Suppressor macrophage (primary cell): ENCODE measurements around the gene VAT1.
"Not testable (repeated sequence)": the region's sequence is repeated elsewhere in the genome, so short reads cannot be mapped to it uniquely, and the experiment has no call there.

Experiments used
- DNase-seq, 4 experiments: peaks; one replicate each; pipeline ENCODE4 v3.0.0-alpha.2; 2020 to 2022

Gene VAT1

DNA sequence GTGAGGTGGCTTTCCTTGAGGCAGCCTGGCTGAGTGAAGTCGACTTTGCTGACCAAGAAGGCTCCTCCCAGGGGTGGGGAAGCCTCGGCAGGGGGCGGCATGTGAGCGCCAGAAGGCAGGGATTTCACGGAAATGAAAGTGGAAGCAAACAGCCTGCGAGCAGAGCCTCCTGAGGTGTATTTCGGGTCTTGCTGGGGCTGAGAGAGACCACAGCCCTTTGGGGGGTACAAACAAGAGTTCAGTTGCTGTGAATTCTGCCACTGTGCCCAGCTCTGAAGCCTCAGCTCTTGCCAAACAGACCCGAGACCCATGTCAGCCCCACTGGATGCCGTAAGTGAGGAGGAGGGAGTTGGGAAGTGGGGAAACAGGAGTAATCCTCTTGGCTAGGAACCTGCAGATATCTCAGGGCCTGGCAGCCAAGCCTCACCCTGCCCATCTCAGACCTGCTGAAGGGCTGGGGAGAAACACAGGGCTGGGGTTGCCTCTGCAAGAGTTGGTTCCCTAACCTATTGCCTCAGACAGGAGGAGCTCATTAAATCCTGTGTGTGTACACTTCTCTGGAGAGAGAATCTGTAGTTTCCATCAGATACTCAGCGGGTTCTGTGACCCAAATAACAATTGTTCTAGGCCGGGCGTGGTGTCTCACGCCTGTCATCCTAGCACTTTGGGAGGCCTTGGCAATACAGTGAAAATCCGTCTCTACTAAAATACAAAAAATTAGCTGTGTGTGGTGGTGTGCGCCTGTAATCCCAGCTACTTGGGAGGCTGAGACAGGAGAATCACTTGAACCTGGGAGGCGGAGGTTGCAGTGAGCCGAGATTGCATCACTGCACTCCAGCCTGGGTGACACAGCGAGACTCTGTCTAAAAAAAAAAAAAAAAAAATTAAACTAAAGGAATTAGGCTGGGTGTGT, 15.3 kb downstream of the VAT1 start, which contains the start of gene IFI35:
Gene IFI35 (plus strand): TSS at position 146 of the 913 bp plus-strand sequence. CDS start 164 bp downstream, at position 310.
- peak; percentile 80 to 92 (median 90) for DNase-seq

DNA sequence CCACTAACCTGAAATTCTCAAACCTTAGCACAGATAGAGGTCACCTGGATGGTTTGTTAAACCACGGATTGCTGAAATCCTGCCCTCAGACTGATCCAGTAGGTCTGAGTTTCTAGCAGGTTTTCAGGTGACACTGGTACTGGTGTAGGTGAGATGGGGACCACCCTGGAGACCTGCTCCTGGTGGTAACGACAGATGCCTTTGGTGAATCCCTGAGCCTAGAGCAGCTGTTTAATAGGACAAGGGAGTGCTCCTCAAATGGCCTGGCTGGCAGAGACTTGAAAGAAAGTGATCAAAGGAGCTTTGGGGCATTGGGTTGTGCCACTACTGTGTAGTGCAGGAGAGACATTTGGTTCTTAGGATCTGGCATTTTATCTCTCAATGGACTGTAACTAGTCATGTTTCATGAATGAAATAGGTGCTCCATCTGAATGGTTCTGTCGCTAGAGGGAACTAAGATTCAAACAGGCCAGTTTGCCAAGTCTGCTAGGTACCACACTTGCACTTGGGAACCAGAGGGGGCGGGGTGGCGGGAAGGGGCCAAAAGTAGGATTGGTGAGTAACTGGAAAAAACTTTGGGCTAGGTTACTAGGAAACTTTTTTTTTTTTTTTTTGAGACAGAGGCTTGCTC, 18.5 kb downstream of the VAT1 start:
- no peak for DNase-seq

DNA sequence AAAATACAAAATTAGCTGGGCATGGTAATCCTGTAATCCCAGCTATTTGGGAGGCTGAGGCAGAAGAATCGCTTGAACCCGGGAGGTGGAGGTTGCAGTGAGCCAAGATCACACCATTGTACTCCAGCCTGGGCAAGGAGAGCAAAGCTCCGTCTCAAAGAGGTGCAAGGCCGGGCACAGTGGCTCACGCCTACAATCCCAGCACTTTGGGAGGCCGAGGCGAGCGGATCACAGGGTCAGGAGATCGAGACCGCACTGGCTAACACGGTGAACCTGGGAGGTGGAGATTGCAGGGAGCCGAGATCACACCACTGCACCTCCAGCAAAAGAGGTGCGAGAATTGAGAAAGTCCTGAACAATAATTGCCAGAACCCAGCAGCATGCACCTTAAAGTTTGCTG, 21.3 kb downstream of the VAT1 start:
- DNase-seq, result not testable (repeated sequence)

DNA sequence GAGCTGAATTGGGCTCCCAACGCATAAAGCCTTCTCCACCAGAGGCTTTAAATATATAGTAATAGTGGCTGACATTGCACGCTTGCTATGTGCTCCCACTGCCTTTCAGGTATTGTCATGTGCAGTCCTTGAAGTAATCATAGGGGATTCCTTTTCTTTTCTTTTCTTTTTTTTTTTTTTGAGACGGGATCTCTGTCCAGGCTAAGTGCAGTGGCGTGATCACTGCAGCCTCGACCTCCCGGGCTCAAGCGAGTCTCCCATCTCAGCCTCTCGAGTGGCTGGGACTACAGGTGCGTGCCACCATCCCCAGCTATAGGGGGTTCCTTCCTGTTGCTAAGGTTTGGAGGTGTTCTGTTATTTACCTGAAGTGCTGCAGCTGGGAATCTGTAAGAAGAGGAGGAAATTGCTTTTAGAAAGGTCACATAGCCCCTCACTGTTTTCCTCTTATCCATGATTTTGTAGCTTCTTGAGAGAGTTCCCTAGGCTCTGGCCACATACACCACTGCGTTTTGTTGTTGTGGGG, 23.1 kb downstream of the VAT1 start:
- DNase-seq, result no peak

DNA sequence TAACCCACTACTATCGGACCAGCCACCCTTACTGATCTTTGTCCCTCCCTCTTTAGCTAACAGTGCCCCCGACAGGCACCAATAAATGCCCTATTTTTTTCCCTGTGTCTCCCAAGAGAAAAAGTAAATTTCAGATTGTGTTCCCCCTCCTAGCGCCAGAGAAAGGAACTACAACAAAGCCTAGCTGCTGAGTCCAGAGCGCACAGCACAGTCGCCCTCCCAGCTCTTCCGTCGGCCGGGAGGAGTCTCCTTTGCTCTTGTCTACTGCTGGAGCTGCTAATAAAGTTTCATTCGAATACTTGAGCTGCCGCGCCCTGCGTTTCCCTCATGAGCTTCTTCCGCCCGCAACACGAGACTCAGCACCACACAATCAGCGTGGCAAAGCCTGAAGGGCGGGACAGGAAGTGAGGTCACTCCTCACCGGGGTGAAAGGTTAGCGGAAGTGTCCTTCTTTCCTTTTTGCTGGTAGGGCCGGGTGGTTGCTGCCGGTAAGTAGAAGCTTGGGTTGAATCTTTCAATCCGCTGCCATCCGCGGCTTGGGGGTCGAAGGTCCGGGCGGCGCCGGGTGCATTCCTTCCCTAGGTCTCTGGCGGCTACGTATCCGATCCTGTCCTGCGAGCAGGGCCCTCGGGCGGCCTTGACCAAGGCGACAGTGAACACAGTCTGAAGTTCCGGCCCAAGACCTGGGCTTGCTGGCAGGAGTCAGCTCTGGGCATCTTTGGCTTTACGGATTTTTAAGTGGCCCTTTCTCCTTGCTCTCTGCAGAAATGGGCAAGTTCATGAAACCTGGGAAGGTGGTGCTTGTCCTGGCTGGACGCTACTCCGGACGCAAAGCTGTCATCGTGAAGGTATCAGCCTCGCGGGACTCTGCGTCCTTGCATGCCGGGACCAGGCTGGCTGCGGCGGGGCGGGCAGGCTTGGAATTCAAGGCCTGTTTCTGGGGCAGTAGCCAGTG, 23.9 kb downstream of the VAT1 start, which contains the start of gene RPL27:
Gene RPL27 (plus strand): TSS at position 436 of the 955 bp plus-strand sequence. CDS start 332 bp downstream, at position 768.
- peak; percentile 98 to 100 (median 99) for DNase-seq

DNA sequence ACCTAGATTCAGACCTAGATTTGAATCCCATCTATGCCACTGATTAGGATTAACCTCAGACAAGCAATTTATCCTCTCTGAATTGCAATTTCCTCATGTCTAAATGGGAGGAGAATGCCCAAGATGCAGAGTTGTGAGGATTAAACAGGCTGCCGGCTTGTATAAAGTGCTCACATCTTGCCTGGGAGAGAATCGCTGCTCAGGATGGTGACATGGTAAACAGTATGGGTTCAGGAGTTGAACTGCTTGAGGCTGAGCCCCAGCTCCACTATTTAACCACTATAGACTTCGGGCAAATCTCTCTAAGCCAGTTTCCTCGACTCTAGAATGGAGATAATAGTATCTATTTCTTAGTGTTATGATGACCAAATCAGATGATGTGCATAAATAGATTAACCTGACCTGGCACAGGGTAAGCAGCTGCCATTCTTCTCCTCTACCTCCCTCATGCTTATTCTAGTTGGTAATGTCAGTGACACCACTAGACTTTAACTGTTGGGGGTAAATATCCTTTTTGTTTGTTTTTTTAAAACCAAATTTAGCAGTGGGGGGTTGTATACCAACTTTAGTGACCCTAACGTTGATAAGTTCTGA, 24.7 kb downstream of the VAT1 start:
- no peak for DNase-seq

DNA sequence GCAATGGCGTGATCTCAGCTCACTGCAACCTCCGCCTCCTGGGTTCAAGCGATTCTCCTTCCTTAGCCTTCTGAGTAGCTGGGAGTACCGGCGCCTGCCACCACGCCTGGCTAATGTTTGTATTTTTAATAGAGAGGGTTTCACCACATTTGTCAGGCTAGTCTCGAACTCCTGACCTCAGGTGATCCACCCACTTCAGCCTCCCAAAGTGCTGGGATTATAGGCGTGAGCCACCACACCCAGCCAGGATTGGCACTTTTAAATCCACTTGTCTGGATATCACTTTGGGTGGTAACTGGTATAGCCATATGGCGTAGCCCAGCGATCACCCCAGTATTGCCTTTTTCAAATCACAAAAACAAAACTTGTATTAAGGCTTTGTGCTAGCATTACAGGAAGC, 28.3 kb downstream of the VAT1 start:
- DNase-seq, result not testable (repeated sequence)

DNA sequence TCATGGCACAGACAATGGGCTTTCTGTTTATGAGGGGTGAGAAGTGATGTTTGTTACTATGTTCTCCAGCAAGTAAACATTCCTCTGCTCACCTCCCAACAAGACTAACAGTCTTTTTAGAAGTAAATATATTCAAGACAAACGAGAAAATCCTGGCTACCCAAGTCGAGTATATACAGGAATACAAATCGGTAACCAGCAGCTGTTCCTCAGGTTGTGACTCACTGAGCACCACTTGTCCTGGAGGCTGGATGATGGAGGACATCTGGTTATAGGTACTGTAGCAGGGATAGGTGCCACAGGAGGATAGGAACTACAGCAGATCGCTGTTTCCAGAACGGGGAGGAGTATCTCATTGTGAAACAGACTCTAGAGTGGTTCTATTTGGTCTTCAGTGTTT, 29.3 kb downstream of the VAT1 start:
- no peak for DNase-seq

DNA sequence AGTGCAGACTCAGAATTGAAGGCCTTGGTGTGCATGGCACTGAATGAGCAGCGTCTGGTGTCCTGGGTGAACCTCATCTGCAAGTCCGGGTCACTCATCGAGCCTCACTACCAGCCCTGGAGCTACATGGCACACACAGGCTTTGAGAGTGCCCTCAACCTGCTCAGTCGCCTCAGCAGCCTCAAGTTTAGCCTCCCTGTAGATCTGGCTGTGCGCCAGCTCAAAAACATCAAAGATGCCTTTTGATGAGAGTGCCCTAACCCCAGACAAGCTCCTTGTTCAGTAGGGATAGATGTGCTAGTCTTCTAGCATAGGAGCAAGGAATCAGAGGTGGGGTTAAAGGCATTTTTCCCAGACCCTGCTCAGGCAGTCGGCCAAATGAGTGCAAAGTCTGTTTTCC, 30.7 kb downstream of the VAT1 start:
- DNase-seq, result no peak

DNA sequence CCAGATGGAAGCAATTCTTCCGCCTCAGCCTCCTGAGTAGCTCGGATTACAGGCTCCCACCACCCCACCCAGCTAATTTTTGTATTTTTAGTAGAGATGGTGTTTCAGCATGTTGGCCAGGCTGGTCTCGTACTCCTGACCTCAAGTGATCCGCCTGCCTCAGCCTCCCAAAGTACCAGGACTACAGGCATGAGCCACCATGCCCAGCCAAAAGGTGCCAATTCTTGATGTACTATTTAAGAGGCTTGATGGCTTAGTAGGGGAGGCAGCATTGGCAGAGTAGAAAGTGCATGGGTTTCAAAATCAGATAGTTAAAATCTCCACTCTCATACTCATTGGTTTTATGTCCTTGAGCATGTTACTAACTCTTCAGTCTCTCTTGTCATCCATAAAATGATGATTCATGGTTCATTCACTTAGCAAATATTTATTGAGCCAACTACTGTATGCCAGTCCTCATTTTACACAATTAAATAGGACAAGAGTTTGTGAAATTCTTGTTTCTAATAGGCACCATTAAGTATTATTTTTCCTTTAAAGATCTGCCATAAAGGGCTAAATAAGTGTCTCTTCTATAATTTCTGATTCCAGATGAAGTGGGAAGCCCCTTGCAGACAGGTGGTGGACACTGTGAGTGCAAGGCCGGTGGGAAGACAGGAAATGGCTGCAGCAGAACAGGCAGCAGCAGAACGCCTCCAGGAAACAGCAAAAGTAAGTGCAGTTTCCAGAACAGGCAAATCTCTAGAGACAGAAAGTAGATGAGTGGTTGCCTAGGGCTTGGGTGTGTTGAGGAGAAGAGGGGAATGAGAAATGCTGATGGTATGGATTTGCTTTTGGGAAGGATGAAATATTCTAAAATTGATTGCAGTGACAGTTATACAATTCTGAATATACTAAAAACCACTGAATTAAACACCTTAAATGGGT, 32.2 kb downstream of the VAT1 start:
- no peak for DNase-seq

DNA sequence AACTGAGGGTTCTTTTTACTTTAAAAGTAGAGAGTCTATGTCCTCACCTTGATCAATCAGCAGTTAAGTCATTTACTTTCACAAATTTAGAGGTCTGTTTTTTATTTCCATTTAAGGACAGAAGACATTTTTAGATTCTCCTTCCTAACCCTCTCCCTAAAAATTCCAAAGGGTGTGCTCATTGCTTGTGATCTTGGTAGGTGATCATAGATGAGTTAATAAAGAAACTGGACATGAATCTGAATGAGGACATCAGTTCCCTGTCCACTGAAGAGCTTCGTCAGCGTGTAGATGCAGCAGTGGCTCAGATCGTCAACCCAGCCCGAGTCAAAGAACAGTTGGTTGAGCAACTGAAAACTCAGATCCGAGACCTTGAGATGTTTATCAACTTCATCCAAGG, 33.0 kb downstream of the VAT1 start:
- DNase-seq, result no peak

DNA sequence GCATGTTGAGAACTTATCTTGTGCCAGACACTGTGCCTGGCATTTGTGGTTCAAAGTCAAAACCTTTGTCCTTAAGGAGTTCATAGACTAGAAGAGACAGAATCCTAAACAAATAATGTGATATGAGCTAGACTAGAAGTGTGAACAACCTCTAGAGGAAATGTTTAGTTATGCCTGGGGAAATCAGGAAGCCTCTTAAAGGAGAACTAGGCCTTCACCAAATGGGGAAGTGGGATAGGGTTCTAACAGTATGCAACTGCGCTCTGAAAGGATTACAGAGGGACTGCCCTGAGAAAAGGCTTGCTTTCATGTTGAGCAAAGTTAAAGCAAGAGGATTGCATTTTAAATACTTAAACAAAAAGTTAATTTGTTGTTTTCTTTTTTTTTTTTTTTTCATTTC, 37.0 kb downstream of the VAT1 start:
- peak; percentile 74 to 92 (median 84) for DNase-seq

DNA sequence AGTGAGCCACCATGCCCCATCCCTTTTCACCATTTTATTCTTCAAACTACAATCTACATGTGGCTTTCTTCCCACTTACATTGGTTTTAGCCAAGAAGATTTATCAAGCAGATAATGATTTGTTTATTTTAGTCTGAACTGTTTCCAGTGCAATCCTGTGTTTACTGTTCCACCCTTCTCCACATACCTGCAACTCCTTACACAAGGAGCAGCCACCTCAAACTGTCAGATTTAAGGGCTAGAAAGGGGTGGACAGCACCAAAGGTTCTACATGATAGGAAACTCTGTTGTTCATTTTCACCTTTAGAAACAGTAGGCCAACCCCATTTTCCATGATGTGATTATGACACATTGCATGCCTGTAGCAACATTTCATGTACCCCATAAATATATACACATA, 39.9 kb downstream of the VAT1 start:
- DNase-seq, result no peak

DNA sequence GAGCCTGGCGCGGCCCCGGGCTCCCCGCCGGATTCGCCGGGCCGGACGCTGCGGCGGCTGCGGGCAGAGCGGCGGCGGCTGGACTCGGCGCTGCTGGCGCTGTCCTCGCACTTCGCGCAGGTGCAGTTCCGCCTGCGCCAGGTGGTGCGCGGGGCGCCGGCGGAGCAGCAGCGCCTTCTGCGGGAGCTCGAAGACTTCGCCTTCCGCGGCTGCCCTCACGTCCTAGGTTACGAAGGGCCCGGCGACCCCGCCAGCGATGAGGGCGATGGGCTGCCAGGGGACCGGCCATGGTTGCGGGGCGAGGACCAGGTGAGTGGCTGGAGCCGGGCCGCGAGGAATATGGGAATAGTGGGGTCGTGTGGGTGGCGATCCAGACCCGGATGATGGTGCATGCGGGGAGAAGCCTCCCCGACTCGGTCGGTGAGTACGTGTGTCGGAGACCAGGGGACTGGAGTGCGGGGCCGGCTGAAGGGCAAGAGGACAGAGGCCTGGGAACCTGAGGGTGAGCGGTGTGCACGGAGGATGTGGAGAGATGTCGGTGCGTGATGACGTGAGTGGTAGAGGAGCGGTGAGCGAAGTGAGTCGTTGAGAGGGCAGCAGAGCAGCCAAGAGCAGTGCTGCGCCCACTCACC, 41.3 kb downstream of the VAT1 start:
- peak in 3 of 4 experiments; percentile 42 to 57 (median 45) for DNase-seq

DNA sequence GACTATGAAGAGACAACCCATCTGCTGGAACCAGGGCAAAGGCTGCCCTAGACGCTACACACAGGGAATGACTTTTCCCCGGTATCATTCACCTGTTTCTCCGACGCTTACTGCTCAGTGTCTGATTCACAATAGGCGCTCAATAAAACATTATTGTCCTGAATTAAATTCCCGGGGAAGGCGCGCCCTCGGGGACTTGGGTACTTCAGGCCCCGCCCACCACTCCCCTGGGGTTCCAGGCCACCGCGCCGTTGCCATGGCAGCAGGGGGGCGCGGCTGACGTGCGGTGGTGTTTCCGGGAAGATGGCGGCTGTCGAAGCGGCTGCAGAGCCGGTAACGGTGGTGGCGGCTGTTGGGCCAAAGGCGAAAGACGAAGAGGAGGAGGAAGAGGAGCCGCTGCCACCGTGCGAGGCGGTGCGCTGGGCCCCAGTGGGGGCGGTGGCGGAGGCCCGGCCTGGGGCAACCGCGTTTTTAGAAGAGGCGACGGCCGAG, 41.9 kb downstream of the VAT1 start, which contains the start of gene RUNDC1:
Gene RUNDC1 (plus strand): TSS at position 292 of the 492 bp plus-strand sequence. CDS start 12 bp downstream, at position 304.
- DNase-seq, result peak; percentile 90 to 97 (median 94)

DNA sequence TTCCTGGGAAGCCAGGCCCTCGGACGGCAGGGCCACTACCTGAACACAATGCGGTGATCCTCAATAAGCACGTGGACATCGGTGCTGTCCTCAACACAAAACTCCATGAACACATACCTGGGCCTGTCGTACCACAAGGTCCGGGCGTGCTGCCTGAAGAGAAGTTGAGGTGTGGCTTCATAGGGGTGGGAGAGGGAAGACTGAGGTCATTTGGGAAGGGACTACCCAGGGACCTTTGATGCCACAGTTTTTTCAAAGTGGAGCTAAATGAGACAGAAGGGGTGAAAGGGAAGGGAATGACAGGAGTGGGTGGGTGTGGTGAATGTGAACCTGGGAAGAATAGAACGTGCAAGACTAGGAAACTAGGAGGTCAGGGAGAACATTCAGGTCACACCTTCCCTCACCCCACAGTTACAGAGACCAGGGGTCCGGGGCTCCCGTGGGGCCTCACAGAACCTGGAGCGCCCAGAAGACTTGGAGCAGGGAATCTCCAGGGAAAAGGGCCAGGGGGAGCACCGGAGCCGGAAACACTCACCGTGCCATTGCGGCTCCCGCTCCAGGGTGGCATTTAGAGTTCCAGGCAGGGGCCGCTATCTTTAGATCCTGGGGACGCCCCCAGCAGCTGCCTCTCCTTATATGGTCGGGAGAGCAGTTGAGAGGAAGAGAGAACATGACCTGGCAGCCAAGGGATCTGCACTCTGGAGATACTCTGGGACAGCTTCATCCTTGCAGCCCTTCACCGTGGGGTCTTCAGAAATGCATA, 42.5 kb downstream of the VAT1 start, which contains the start of gene PTGES3L:
Gene PTGES3L (minus strand): TSS at position 570 of the 763 bp plus-strand sequence. CDS start 27 bp downstream, at position 543.
- peak in 3 of 4 experiments; percentile 46 to 57 (median 50) for DNase-seq

DNA sequence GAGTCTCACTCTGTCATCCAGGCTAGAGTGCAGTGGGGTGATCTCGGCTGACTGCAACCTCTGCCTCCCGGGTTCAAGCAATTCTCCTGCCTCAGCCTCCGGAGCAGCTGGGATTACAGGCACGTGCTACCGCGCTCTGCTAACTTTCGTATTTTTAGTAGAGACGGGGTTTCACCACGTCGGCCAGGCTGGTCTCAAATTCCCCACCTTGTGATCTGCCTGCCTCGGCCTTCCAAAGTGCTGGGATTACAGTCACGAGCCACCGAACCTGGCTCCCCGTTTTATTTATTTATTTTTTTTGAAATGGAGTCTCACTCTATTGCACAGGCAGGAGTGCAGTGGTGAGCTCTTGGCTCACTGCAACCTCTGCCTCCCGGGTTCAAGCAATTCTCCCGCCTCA, 46.5 kb downstream of the VAT1 start:
- DNase-seq, result not testable (repeated sequence)

DNA sequence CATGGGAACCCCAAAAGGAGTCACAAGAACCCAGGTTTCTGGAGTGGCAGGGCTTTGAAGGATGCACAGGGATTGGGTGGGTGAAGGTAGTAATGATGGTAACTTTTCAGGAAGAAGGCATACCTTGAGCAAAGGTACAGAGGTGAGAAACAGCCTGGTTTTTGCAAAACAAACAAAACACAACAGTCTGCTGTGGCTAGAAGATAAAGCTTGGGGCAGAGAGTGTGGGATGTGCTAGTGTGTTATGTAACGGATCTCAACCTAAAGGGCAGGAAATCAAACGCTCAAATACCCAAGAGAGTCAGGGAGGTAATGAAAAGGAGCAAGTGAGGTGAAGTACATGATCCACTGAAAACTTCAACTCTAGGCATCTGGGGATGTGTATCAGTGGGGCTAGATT, 46.9 kb downstream of the VAT1 start:
- DNase-seq, result no peak

DNA sequence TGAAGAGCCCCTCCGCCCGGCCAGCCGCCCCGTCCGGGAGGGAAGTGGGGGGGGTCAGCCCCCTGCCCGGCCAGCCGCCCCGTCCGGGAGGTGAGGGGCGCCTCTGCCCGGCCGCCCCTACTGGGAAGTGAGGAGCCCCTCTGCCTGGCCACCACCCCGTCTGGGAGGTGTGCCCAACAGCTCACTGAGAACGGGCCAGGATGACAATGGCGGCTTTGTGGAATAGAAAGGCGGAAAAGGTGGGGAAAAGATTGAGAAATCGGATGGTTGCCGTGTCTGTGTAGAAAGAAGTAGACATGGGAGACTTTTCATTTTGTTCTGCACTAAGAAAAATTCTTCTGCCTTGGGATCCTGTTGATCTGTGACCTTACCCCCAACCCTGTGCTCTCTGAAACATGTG, 48.9 kb downstream of the VAT1 start:
- DNase-seq, result not testable (repeated sequence)
